HG03520 (cell line): ENCODE results near the gene ABCD3.
"Not testable (repeated sequence)": the region's sequence is repeated elsewhere in the genome, so short reads cannot be mapped to it uniquely, and the experiment has no call there.

Source experiments
- ATAC-seq: cut with Tn5 transposase; IDR thresholded peaks from one replicate; pipeline ENCODE4 v1.9.1; 2021; ENCODE audit warnings: mild to moderate bottlenecking, moderate library complexity; ENCODE audit not compliant: unreplicated experiment

ABCD3 gene

DNA sequence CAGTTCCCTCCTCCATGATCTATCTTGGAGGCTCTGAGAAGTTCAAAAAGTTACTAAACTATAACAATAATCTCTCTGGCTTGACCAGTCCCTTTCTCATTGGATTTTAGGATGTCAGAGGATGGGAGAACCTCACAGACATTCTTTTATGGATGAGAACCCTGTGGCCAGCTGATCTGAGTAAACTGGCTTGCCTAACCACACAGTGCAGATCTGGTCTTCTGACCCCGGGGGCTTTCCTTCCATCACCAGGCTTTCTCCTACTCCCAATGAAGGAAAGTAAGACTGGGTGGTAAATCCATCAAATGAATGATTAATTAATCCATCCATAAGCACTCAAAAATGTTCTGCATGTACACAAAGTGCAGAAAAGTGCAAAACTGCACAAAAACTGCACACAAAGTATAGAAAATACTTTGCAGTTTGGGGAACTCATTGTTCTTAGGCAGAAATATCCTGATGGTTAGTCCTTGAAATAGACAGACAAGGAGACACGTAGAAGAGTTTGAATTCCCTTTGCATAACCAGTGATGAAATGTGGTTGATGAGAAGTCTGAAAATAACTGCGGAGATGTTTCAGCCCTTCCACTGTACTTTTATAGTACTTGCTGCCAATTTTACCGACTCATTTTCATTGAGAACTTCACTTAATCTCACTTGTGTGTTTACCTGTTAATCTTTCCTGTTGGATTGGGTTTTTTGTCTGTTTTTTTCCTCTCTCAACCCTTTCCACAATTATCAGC, 125.9 kb downstream of the ABCD3 start:
- no peak for ATAC-seq

DNA sequence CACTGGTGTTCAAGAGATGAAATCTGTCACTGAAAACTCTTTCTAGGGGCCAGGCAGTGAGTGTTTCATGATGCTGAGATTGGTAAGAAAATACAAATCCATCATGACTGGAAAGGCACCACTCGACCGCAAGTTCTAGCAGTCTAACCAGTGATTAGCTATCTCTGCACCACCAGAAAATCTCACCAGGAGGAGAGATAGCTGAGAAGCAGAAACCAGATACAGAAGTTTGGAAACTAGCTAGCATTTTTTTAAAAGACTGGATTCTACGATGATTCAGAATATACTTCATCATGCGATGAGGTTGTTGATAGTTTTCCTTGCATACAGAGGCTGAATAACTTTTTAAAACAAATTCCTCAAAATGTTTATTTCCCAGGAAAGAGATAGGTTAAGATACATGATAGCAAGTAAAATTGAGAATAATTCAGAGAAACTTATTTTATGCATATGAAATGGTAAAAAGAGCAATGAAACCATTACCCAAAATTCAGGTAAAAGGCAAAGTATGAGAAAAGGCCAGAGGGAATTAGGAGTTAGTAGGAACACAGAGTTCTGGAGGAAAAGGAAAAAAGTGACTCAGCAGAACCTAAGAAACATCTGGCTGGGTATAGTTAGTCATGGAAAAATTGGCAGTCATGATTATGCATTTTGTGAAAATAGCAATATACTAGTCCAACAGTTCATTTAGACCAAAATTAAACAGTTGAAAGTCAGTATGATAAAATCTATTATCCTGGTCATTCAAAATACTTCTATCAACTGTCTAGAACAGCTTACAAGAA, 126.7 kb downstream of the ABCD3 start:
- ATAC-seq = no peak

GRCh38 chr1:94549706-94550105, 131.5 kb downstream of the ABCD3 start:
- ATAC-seq = no peak

DNA sequence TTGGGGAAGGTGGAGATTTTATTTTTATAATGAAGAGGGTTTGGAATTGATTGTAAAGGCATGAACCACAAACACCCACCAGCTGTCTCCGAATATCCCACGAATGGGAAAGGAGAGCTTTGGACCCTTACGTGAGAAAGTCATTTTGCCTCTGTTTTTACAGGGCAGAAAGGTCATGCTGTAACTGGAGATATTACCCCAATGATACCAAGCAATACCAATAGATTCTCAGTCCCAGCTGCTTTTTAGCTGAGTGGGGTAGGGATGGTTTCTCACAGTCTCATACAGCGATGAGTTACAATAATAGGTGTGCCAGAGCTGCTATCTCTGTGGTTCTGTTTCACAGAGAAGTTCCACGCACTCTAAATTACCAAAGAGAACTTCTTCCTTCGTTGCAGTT, 132.2 kb downstream of the ABCD3 start:
- no peak for ATAC-seq

DNA sequence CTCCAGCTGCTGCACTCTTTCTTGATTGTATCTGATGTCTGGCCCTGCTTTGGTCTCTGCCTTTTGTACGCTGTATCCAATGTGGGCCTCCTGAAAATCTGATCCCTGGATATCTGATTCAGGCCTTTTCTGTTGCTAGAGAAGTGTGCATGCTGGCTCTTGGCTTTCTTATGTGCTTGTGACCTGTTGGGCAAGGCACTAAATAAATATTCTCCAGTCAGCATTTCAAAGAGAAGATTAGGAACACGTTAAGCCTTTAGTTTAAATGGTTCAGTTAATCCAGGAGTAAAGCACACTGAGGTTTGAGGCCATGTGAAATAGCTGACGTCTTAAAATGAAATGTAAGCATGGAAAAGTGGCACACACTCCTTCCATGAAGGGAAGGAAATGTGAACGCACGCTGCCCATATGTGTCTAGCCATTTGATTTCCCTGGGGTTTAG, 132.6 kb downstream of the ABCD3 start:
- no peak for ATAC-seq

DNA sequence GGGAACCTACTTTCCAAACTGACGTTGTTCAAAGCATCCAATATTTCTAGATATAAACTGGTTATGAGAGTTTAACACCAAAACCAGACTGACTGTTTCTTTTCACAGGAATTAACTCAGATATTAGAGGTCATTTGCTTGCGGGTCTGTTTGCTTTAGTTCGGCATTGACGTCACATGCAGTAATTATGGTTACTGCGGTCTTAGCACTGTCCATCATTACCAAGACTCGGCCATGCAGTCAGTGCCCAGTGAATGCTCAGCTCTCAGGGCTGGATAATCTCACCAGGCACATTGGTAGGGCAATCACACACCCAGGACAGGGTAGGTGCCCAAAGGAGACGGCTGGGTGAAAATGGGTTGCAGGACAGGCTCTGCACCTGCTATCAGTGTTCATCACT, 133.3 kb downstream of the ABCD3 start:
- no peak for ATAC-seq

DNA sequence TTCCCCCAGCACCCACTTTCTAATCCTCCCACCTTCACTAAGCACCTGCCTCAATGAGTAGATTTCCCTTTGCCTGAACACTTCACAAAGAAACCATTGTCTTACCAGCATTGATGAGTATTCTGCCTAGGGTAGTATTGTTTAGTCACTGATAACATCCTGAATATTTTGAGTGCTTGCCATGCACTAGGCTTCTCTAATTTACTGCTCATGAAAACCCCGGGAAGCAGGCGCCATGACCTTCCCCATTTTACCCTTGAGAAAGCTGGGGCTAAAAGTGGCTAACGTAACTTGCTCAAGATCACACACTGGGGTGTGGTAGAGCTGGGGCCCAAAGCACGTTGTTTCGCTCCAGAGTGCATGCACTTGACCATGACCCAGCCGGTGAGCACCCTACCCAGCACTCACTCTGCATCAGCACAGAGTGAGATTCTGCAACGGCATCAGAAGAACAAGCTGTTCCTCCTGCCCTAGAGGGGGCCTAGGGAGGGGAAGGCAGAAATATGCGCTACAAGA, 133.9 kb downstream of the ABCD3 start:
- ATAC-seq = no peak

DNA sequence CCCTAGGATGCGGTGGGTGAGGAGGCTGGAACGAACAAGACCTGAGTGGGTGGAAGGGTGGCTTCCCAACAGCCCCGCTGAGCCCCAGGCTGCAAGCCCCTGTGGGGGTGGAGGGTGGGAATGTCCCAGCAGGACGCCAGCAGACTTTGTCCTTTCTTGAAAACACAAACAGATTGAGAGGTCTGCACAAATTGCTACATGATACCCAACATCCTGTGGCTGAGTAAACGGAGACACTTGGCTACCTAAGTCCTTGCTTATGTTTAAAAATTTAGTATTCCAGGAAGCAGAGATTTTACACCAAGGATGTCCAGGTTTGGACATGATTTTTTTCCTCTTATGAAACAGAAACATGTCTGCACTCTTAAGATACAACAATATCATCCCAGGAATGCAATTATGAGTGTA, 135.1 kb downstream of the ABCD3 start:
- no peak for ATAC-seq

- no peak for ATAC-seq
Measured at GRCh38 chr1:94553931-94554330, 135.7 kb downstream of the ABCD3 start.

GRCh38 chr1:94554580-94554979, 136.4 kb downstream of the ABCD3 start:
- ATAC-seq = no peak

GRCh38 chr1:94555091-94555490, 136.9 kb downstream of the ABCD3 start:
- no peak for ATAC-seq

- ATAC-seq = no peak
Measured at GRCh38 chr1:94559921-94560320, 141.7 kb downstream of the ABCD3 start.

DNA sequence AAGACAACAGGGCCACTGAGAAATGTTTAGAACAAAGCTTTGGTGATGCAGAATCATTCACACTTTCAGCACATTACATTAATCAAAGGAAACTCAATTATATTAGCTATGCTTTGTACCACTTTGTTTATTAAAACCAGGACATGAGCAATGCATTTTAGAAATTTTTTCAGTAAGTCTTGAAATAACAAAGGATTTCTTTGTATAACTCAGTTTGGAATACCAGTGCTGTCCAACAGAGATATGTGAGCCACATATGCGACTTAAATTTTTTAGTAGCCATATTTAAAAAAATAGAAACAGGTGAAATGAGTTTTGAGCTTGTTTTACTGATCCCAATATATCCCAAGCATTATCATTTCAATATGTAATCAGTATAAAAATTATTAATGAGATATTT, 142.1 kb downstream of the ABCD3 start:
- no peak for ATAC-seq

- ATAC-seq = no peak
Measured at GRCh38 chr1:94562519-94563260, 144.5 kb downstream of the ABCD3 start.

DNA sequence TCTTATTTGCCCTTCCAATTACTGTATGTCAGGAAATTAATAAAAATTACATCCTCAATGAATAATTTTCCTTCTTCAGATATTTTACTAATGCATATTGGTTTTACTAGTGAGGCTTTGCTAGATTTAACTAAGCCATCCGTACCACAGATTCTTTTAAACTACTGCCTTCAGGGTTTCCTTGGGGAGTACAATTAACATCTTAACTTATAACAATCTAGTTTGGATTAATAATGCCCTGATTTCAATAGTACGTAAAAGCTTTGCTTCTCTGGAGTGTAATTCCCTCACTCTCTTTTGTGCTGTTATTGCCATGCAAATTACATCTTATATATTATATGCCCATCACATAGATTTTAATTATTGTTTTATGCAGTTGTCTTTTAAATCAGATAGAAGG, 147.7 kb downstream of the ABCD3 start:
- no peak for ATAC-seq

DNA sequence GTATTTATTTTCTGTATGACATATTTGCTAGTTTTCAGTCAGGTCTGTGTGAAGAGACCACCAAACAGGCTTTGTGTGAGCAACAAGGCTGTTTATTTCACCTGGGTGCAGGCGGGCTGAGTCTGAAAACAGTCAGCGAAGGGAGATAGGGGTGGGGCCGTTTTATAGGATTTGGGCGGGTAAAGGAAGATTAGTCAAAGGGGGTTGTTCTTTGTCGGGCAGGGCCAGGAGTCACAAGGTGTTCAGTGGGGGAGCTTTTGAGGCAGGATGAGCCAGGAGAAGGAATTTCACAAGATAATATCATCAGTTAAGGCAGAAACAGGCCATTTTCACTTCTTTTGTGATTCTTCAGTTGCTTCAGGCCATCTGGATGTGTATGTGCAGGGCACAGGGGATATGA, 148.2 kb downstream of the ABCD3 start:
- ATAC-seq = not testable (repeated sequence)

DNA sequence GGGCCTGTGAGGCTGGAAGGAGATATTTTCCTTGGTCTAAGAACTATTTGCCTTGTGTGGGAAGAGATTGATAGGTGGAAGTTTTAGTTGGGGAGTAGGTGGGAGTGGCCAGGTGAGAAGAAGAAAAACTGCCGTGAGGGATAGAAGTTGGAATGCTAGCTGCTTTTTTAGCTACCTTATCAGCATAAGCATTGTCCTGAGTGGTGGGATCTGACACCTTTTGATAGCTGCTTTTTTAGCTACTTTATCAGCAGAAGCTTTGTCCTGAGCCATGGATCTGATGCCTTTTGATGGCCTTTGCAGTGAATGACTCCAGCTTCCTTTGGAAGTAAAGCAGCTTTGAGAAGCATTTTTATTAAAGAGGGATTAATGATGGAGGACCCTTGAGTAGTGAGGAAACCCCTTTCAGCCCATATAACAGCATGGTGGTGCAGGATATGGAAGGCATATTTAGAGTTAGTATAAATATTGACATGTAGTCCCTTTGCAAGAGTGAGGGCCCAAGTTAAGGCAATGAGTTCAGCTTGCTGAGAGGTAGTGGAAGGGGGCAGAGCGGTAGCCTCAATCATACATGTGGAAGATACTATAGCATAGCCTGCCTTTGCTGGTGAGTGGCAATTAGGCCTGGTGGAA, 149.9 kb downstream of the ABCD3 start:
- not testable (repeated sequence) for ATAC-seq
